Endothelial cell of umbilical vein (primary cell): Measurements from ENCODE around the gene ESYT2.

Source experiments
- EZH2 ChIP-seq: IDR thresholded peaks from 2 replicates; pipeline ENCODE4 v1.6.1; 2012; ENCODE audit warnings: borderline replicate concordance, low read depth, mild to moderate bottlenecking, moderate library complexity, low read length, inconsistent platforms; ENCODE audit not compliant: severe bottlenecking
- FOS ChIP-seq: IDR thresholded peaks from 2 replicates; pipeline ENCODE4 v1.6.1; 2011; ENCODE audit warnings: mild to moderate bottlenecking, low read length, moderate library complexity, borderline replicate concordance; ENCODE audit not compliant: insufficient read depth
- GATA2 ChIP-seq: IDR thresholded peaks from 2 replicates; pipeline ENCODE4 v1.7.0; 2011; ENCODE audit warnings: low read depth, mild to moderate bottlenecking, moderate library complexity, mixed read lengths, low read length; ENCODE audit not compliant: insufficient read length, insufficient read depth
- JUN ChIP-seq: IDR thresholded peaks from 2 replicates; pipeline ENCODE4 v1.6.1; 2011; ENCODE audit warnings: borderline replicate concordance, low read depth; ENCODE audit not compliant: insufficient read length, insufficient read depth
- MYC ChIP-seq: IDR thresholded peaks from one replicate; pipeline ENCODE4 v1.6.1; 2011; ENCODE audit warnings: mild to moderate bottlenecking, low read depth, low read length
- POLR2A ChIP-seq: IDR thresholded peaks from 2 replicates; pipeline ENCODE4 v1.6.1; 2012; ENCODE audit warnings: low read depth, mild to moderate bottlenecking, control low read depth, low read length
- POLR2AphosphoS5 ChIP-seq: IDR thresholded peaks from 2 replicates; pipeline ENCODE4 v1.6.1; 2012; ENCODE audit warnings: low read depth, mild to moderate bottlenecking, control low read depth, low read length, moderate library complexity; ENCODE audit not compliant: insufficient read depth
- TF ChIP-seq, protein P1 (sequence below), 2 donors: IDR thresholded peaks; 1 replicate in 1 of 2; 2 replicates in 1 of 2; pipeline ENCODE4 v1.5.1; 2011; ENCODE audit warnings: low read length in 2 of 2, mild to moderate bottlenecking in 2 of 2, moderate library complexity in 2 of 2, control low read depth in 1 of 2, inconsistent platforms in 1 of 2, low read depth in 1 of 2; ENCODE audit not compliant: insufficient read depth in 1 of 2; ENCODE audit errors: extremely low read depth in 1 of 2

DNA sequence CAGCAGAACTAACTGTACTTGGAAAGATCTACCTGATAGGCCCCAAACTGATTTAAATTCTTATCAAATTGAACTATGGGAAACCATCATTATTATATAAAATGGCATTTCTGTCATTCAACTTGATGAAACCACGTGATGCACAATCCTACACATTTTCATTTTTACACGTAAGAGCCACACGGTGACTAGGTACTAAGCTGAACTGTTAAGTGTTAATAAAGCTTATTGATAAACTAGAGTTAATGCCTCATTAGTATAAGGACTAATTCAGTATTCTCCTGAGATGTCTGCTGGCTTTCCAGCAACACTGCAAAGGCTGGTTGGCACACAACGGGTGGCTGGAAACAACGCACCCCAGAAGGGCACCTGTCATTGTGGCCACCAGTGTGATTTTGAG lies 129.3 kb downstream of the ESYT2 start:
- TF ChIP-seq JUN, result no peak
- TF ChIP-seq, protein P1, sequence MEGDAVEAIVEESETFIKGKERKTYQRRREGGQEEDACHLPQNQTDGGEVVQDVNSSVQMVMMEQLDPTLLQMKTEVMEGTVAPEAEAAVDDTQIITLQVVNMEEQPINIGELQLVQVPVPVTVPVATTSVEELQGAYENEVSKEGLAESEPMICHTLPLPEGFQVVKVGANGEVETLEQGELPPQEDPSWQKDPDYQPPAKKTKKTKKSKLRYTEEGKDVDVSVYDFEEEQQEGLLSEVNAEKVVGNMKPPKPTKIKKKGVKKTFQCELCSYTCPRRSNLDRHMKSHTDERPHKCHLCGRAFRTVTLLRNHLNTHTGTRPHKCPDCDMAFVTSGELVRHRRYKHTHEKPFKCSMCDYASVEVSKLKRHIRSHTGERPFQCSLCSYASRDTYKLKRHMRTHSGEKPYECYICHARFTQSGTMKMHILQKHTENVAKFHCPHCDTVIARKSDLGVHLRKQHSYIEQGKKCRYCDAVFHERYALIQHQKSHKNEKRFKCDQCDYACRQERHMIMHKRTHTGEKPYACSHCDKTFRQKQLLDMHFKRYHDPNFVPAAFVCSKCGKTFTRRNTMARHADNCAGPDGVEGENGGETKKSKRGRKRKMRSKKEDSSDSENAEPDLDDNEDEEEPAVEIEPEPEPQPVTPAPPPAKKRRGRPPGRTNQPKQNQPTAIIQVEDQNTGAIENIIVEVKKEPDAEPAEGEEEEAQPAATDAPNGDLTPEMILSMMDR (IDR thresholded peaks at IDR 0.05; ENCODE audit: extremely low read depth in 1 of 2, insufficient read depth in 1 of 2, low read depth in 1 of 2, low read length in 2 of 2), result no peak
- no peak for TF ChIP-seq EZH2
- no peak for TF ChIP-seq POLR2A
- TF ChIP-seq POLR2AphosphoS5, result no peak
- TF ChIP-seq GATA2, result no peak
- TF ChIP-seq FOS, result no peak
- no peak for TF ChIP-seq MYC
